ENCODE results near the gene TOMM70. TPM values are rescaled to one million over a fixed set of nuclear protein-coding genes. Genes with fewer than 3 reads are reported as not detected.

Gene TOMM70
- total RNA-seq, 2 donors from 2014 or later = 42.9 to 48.1 TPM

- Mint-ChIP-seq H3K27ac (no peak overlapping the region), H3K4me1 (ENCODE audit: low read depth) (no peaks in the 10 kb centered on the region)
Observed at GRCh38 chr3:100325827-100326226, 75.1 kb downstream of the TOMM70 start.

GRCh38 chr3:100324044-100324443 lies 76.8 kb downstream of the TOMM70 start:
- DNase-seq = no peak
- H3K4me3 Mint-ChIP-seq = no peak overlapping the region
- H3K27me3 Mint-ChIP-seq (ENCODE audit: low read depth) = no peaks in the 10 kb centered on the region
- peaks cover 0 to 14% of the 10 kb centered on the region in 2 donors for H3K36me3 Mint-ChIP-seq (ENCODE audit: insufficient read depth in 2 of 2)
- no peak overlapping the region for H3K27ac Mint-ChIP-seq
- H3K9me3 Mint-ChIP-seq = peaks cover 3 to 4% of the 10 kb centered on the region in 2 donors
- no peak for ATAC-seq (replicated peaks in 1 of 2)
- H3K4me1 Mint-ChIP-seq (ENCODE audit: low read depth) = no peaks in the 10 kb centered on the region

More at GRCh38 chr3:100325827-100326226, 75.1 kb downstream of the TOMM70 start:
- H3K36me3 Mint-ChIP-seq (ENCODE audit: insufficient read depth in 2 of 2) = peaks cover 0 to 8% of the 10 kb centered on the region in 2 donors
- H3K9me3 Mint-ChIP-seq = peaks cover 3 to 4% of the 10 kb centered on the region in 2 donors
- no peak for DNase-seq
- no peak overlapping the region for H3K4me3 Mint-ChIP-seq
- no peaks in the 10 kb centered on the region for H3K27me3 Mint-ChIP-seq (ENCODE audit: low read depth)
- ATAC-seq (replicated peaks in 1 of 2) = no peak

- no peak for ATAC-seq (replicated peaks in 1 of 2)
Observed at GRCh38 chr3:100319951-100320350, 80.9 kb downstream of the TOMM70 start.

GRCh38 chr3:100317912-100318311 lies 83.0 kb downstream of the TOMM70 start:
- Mint-ChIP-seq H3K4me1 (ENCODE audit: low read depth) (peaks cover 13% of the 10 kb centered on the region), H3K27me3 (ENCODE audit: low read depth) (no peaks in the 10 kb centered on the region), H3K4me3 (no peak overlapping the region), H3K9me3 (no peaks in the 10 kb centered on the region), H3K36me3 (ENCODE audit: insufficient read depth in 2 of 2) (peaks cover 0 to 5% of the 10 kb centered on the region in 2 donors), H3K27ac (peak overlapping the region; percentile 1)
- DNase-seq = no peak
- ATAC-seq (replicated peaks in 1 of 2) = no peak

More at GRCh38 chr3:100319951-100320350, 80.9 kb downstream of the TOMM70 start:
- Mint-ChIP-seq H3K4me3 (no peak overlapping the region), H3K4me1 (ENCODE audit: low read depth) (peaks cover 13% of the 10 kb centered on the region), H3K9me3 (no peaks in the 10 kb centered on the region), H3K27me3 (ENCODE audit: low read depth) (no peaks in the 10 kb centered on the region), H3K27ac (no peak overlapping the region), H3K36me3 (ENCODE audit: insufficient read depth in 2 of 2) (peaks cover 0 to 5% of the 10 kb centered on the region in 2 donors)
- no peak for DNase-seq

GRCh38 chr3:100316641-100317069 lies 84.2 kb downstream of the TOMM70 start:
- no peaks in the 10 kb centered on the region for H3K27me3 Mint-ChIP-seq (ENCODE audit: low read depth)
- no peaks in the 10 kb centered on the region for H3K9me3 Mint-ChIP-seq

More at GRCh38 chr3:100316641-100317069, 84.2 kb downstream of the TOMM70 start:
- no peak overlapping the region for H3K27ac Mint-ChIP-seq
- peaks cover 13% of the 10 kb centered on the region for H3K4me1 Mint-ChIP-seq (ENCODE audit: low read depth)
- H3K36me3 Mint-ChIP-seq (ENCODE audit: insufficient read depth in 2 of 2) = peaks cover 0 to 5% of the 10 kb centered on the region in 2 donors
- no peak overlapping the region for H3K4me3 Mint-ChIP-seq
- peak; percentile 29 to 30 for DNase-seq
- peak; percentile 58 to 60 for ATAC-seq (replicated peaks in 1 of 2)

Other genes starting within 250 kb of the TOMM70 start
- gene TBC1D23, start 140.1 kb downstream of the TOMM70 start, total RNA-seq = 10 to 100 TPM; 26.0 to 27.5 TPM
- 10 to 100 TPM; 37.6 to 39.9 TPM for gene NIT2, start 66.3 kb downstream of the TOMM70 start, total RNA-seq
- 1 to 10 TPM; 3.1 to 3.2 TPM for gene LNP1, start 450 bp upstream of the TOMM70 start, total RNA-seq
- 1 to 10 TPM in 1 of 2 donors, under 1 TPM in 1; 0.26 to 1.5 TPM for gene TMEM45A, start 91.5 kb upstream of the TOMM70 start, total RNA-seq
- not detected for gene ADGRG7, start 208.5 kb upstream of the TOMM70 start, total RNA-seq

All from activated T-cell treated with anti-CD3 and anti-CD28 coated beads, Interleukin-2, amount 50 U/mL, for 72 hours (primary cell).